ENCODE measurements around the gene ADCK1. TPM values are rescaled to one million over a fixed set of nuclear protein-coding genes. Genes with fewer than 3 reads are reported as not detected.

The ADCK1 gene
- total and polyA plus RNA-seq, 9 of the 15 experiments (the other 6 are each of a cell fraction or from before 2014, with no cell fraction given): 2.8 to 8.9 (median 4.3) TPM

- no peak for TF ChIP-seq ZC3H8 (IDR thresholded peaks at IDR 0.05)
- no peak for TF ChIP-seq MXI1 (IDR thresholded peaks at IDR 0.05; ENCODE audit: low read depth, low read length)
- TF ChIP-seq NFXL1 (CRISPR knock-in tag; IDR thresholded peaks at IDR 0.05): no peak
- TF ChIP-seq MNT (conservative IDR thresholded peaks at IDR 0.05): no peak
- no peak for TF ChIP-seq SRSF9 (IDR thresholded peaks at IDR 0.05; ENCODE audit: borderline replicate concordance, low read depth, low read length)
Measured at GRCh38 chr14:77936138-77936639, 136.3 kb downstream of the ADCK1 start (continued).

- H3K9ac ChIP-seq (ENCODE audit: insufficient read depth in 1 of 2, low read depth in 2 of 2, low read length in 2 of 2): no peak overlapping the region
- intact Hi-C loops (cut with micrococcal nuclease): no loop called here
- no peaks in the 10 kb centered on the region for H3K36me3 ChIP-seq (ENCODE audit: control insufficient read depth, insufficient read depth, low read length)
- FAIRE-seq (no peak), ATAC-seq (no peak), DNase-seq (ENCODE audit: extremely low read depth in 1 of 4, low spot score in 3 of 4) (no peak)
- H3K4me1 ChIP-seq (replicated peaks in 1 of 2; ENCODE audit: control insufficient read depth in 2 of 2, insufficient read depth in 2 of 2, low read length in 2 of 2): no peaks in the 10 kb centered on the region; a peak in 1 of 5 replicates
- no peaks in the 10 kb centered on the region for H3K79me2 ChIP-seq (ENCODE audit: control insufficient read depth, insufficient read depth, low read length)
- H3K4me2 ChIP-seq (ENCODE audit: insufficient read depth, low read length): no peak overlapping the region
- TF ChIP-seq ZFP36 (IDR thresholded peaks at IDR 0.05; ENCODE audit: low read depth, low read length, partially characterized antibody) (peak; percentile 87), TRIM28 (IDR thresholded peaks at IDR 0.05) (peak; percentile 35; the same call in 1 of the 2 replicates), HCFC1 (IDR thresholded peaks at IDR 0.05; ENCODE audit: low read depth, low read length) (no peak), ZNF785 (CRISPR knock-in tag; IDR thresholded peaks at IDR 0.05) (no peak)
- ChIA-PET POLR2A (no interaction called here), CTCF (ENCODE audit: low intra/inter-chr PET ratio) (no interaction called here)
- no peak overlapping the region for H2AFZ ChIP-seq (ENCODE audit: low read depth, low read length)
- H3K4me3 ChIP-seq: no peak overlapping the region
- H3K9me1 ChIP-seq (ENCODE audit: control insufficient read depth, insufficient read depth, low read length): no peaks in the 10 kb centered on the region
- in situ Hi-C loops (cut with MboI): no loop called here
- no TSS peak for BruUV-seq (replicated peaks)
- H3K27ac ChIP-seq (ENCODE audit: extremely low read depth, low read depth, low read length): no peak overlapping the region
- WGBS (ENCODE audit: insufficient coverage, low coverage, missing lambda C conversion rate): 48% methylated on average over 4 of the region's 4 CpGs
- no peaks in the 10 kb centered on the region for H3K27me3 ChIP-seq (ENCODE audit: control insufficient read depth in 2 of 2, insufficient read depth in 2 of 2, low read length in 2 of 2)
- H4K20me1 ChIP-seq (replicated peaks; ENCODE audit: control insufficient read depth, insufficient read depth, low read length): no peaks in the 10 kb centered on the region
- no peaks in the 10 kb centered on the region for H3K9me3 ChIP-seq (replicated peaks; ENCODE audit: control insufficient read depth, insufficient read depth, low read depth, low read length)
Measured at GRCh38 chr14:77947372-77947771, 147.5 kb downstream of the ADCK1 start.

Data from K562 (cell line).